Measurements from ENCODE around the gene CYTIP.

The CYTIP gene

GRCh38 chr2:157460897-157461296, 17.0 kb upstream of the CYTIP start:
- DNase-seq, result no peak

- no peak for DNase-seq
Observed at GRCh38 chr2:157460384-157460837, 16.5 kb upstream of the CYTIP start.

- DNase-seq, result no peak
Observed at GRCh38 chr2:157459486-157459885, 15.6 kb upstream of the CYTIP start.

GRCh38 chr2:157447741-157448140, 3.9 kb upstream of the CYTIP start:
- peak; percentile 62 for DNase-seq

- DNase-seq, result no peak
Observed at GRCh38 chr2:157447031-157447430, 3.1 kb upstream of the CYTIP start.

GRCh38 chr2:157444641-157445040, 752 bp upstream of the CYTIP start:
- DNase-seq, result peak; percentile 45

GRCh38 chr2:157443090-157443489, 799 bp downstream of the CYTIP start:
- peak; percentile 45 for DNase-seq

- DNase-seq, result peak; percentile 29
Observed at GRCh38 chr2:157442636-157443035, 1.3 kb downstream of the CYTIP start.

GRCh38 chr2:157442191-157442590, 1.7 kb downstream of the CYTIP start:
- peak; percentile 51 for DNase-seq

- peak; percentile 82 for DNase-seq
Observed at GRCh38 chr2:157441072-157441454, 2.8 kb downstream of the CYTIP start.

- DNase-seq, result no peak
Observed at GRCh38 chr2:157440404-157441071, 3.4 kb downstream of the CYTIP start.

GRCh38 chr2:157439824-157440186, 4.1 kb downstream of the CYTIP start:
- DNase-seq, result peak; percentile 63

- peak; percentile 53 for DNase-seq
Observed at GRCh38 chr2:157438863-157439823, 4.7 kb downstream of the CYTIP start.

GRCh38 chr2:157433394-157433793, 10.5 kb downstream of the CYTIP start:
- peak; percentile 23 for DNase-seq

- DNase-seq, result no peak
Observed at GRCh38 chr2:157432475-157433106, 11.3 kb downstream of the CYTIP start.

- no peak for DNase-seq
Observed at GRCh38 chr2:157431176-157431575, 12.7 kb downstream of the CYTIP start.

- no peak for DNase-seq
Observed at GRCh38 chr2:157428500-157429175, 15.3 kb downstream of the CYTIP start.

GRCh38 chr2:157427922-157428303, 16.0 kb downstream of the CYTIP start:
- DNase-seq, result no peak

GRCh38 chr2:157427003-157427921, 16.6 kb downstream of the CYTIP start:
- DNase-seq, result no peak

- no peak for DNase-seq
Observed at GRCh38 chr2:157426477-157426994, 17.4 kb downstream of the CYTIP start.

- no peak for DNase-seq
Observed at GRCh38 chr2:157424374-157424773, 19.5 kb downstream of the CYTIP start.

GRCh38 chr2:157421964-157422363, 21.9 kb downstream of the CYTIP start:
- no peak for DNase-seq
